Lower lobe of right lung (tissue), 2 donors: ENCODE data around the gene HPGDS. TPM values are rescaled to one million over a fixed set of nuclear protein-coding genes. Genes with fewer than 3 reads are reported as not detected.
A peak's percentile ranks its signal among the peaks of the same experiment; 100 is the strongest.
"Not testable (repeated sequence)": the region's sequence is repeated elsewhere in the genome, so short reads cannot be mapped to it uniquely, and the experiment has no call there.

Experiments used
- ATAC-seq, 2 donors: fragments of 200-7000 bp; cut with Tn5 transposase; one replicate each; pipeline ENCODE4 v1.9.1; 2020 to 2022; ENCODE audit warnings: mild to moderate bottlenecking in 2 of 2, moderate library complexity in 2 of 2
- DNase-seq: peaks from one replicate; pipeline ENCODE4 v3.0.0-alpha.2; 2020
- H3K27ac ChIP-seq: fragments of 200-600 bp; one replicate; pipeline ENCODE4 v1.8.0; 2022
- H3K27me3 ChIP-seq: fragments of 200-600 bp; one replicate; pipeline ENCODE4 v1.8.0; 2022; ENCODE audit warnings: low read depth
- H3K36me3 ChIP-seq: fragments of 200-600 bp; one replicate; pipeline ENCODE4 v1.8.0; 2022; ENCODE audit warnings: mild to moderate bottlenecking
- H3K4me1 ChIP-seq: fragments of 200-600 bp; one replicate; pipeline ENCODE4 v1.8.0; 2022
- H3K4me3 ChIP-seq: fragments of 200-600 bp; one replicate; pipeline ENCODE4 v1.8.0; 2022; ENCODE audit warnings: mild to moderate bottlenecking
- H3K9me3 ChIP-seq: fragments of 200-600 bp; one replicate; pipeline ENCODE4 v1.8.0; 2022
- CTCF ChIP-seq: fragments of 200-600 bp; IDR thresholded peaks from one replicate; pipeline ENCODE4 v1.8.0; 2022; ENCODE audit warnings: antibody characterized with exemption, mild to moderate bottlenecking
- intact Hi-C: fragments of 100-400 bp; cut with DNase I; formaldehyde crosslinking; loops from one replicate; pipeline ENCODE4 v1.11.0; 2022
- long read RNA-seq: library from polyadenylated mRNA; unstranded; transcript quantifications from one replicate; pipeline ENCODE4 v2.0.0, GENCODE V29; 2021
- total RNA-seq: library from RNA; stranded (reverse); fragmentation: NEBNext Ultra II Directional; extraction: Animal tissue kit (Norgen Biotek cat#: 25700); gene quantifications from one replicate; pipeline ENCODE4 v1.2.1, GENCODE V29; 2021
- donor health status: DM: no; HTN: yes; CAD: no; lungs with severe emphysema.

Gene HPGDS
- total RNA-seq, result 12.5 TPM
- long read RNA-seq, transcript HPGDS-201 (6 exons, 1,636 nt), result major isoform, 8 of 13 reads
- long read RNA-seq, partial matches to known transcripts, result 3 of 13 reads
- long read RNA-seq, other reads (novel, unspliced or antisense), result 2 of 13 reads

GRCh38 chr4:94342694-94343093 lies at the start of gene HPGDS:
HPGDS (minus strand) TSS chr4:94342836; CDS start chr4:94334629, 8,207 bp downstream.
- H3K4me1 ChIP-seq, result no peaks in the 10 kb centered on the region
- no peak for ATAC-seq

DNA sequence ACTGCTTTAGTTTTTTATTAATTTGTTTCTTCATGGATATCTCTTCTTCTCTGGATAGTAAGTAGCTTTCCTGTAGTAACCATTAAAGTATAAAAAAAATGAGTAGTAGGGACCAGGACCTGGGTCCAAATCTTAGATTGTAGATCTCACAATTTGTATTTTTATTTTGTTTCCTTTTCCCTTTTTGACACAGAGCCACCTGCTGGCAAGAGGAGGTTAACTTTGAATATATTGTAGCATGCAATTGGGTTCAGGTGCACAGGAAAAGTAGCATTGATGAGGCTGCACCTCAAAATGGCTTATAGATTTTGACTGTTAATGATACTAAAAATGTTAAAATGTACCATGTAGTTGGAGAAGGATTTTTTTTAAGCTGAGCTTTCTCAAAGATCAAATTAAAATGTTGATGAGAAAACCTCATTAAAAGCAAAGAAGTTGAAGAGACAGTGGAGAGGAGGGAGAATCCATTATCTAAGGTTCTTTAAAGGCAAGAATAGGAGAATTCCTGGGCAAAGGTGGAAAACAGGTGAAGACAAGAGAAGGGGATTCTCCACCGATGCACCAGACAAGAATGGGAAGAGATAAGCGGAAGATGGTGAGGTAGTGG lies 48.3 kb upstream of the HPGDS start:
- Histone ChIP-seq H3K4me1 (no peaks in the 10 kb centered on the region), H3K27me3 (no peaks in the 10 kb centered on the region), H3K36me3 (no peaks in the 10 kb centered on the region), H3K9me3 (no peaks in the 10 kb centered on the region), H3K4me3 (no peak overlapping the region), H3K27ac (no peak overlapping the region)
- DNase-seq (no peak), ATAC-seq (no peak)
- intact Hi-C loops, result no loop called here
- peak; percentile 47 for TF ChIP-seq CTCF

More at GRCh38 chr4:94342694-94343093, at the start of gene HPGDS:
- Histone ChIP-seq H3K9me3 (no peaks in the 10 kb centered on the region), H3K27me3 (no peaks in the 10 kb centered on the region), H3K4me3 (no peak within 1 kb of the TSS), H3K27ac (no peak within 1 kb of the TSS), H3K36me3 (no peaks in the 10 kb centered on the region)
- intact Hi-C loops, result no loop called here
- no peak for TF ChIP-seq CTCF
- DNase-seq, result no peak

GRCh38 chr4:94389595-94390267 lies 47.1 kb upstream of the HPGDS start:
- intact Hi-C loops, result no loop called here
- Histone ChIP-seq H3K36me3 (no peaks in the 10 kb centered on the region), H3K9me3 (no peaks in the 10 kb centered on the region), H3K27me3 (no peaks in the 10 kb centered on the region), H3K27ac (no peak overlapping the region), H3K4me1 (no peaks in the 10 kb centered on the region), H3K4me3 (no peak overlapping the region)
- DNase-seq (no peak), ATAC-seq (no peak)
- no peak for TF ChIP-seq CTCF

- DNase-seq, H3K36me3 ChIP-seq, intact Hi-C loops, H3K9me3 ChIP-seq, ATAC-seq, H3K27ac ChIP-seq, H3K4me1 ChIP-seq, H3K4me3 ChIP-seq, H3K27me3 ChIP-seq: not testable (repeated sequence)
Measured at GRCh38 chr4:94387965-94388364, 45.3 kb upstream of the HPGDS start.

DNA sequence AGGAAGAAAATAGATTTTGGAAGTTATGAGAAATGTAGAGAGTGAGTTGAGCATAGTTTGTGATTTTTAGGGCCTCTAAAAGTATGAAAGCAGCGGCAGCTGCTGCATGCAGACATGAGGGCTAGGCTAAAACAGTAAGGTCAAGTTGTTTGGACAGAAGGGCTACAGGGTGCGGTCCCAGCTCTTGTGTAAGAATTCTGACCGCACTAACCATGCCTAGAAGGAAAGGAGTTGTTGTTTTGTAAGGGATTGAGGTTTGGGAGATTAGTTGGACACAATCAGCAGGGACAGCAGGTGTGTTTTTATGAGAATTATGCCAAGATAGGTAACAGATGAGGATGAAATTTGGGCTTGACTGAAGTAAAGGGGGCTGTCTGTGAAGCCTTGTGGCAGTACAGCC lies 42.8 kb upstream of the HPGDS start:
- H3K4me1 ChIP-seq, H3K9me3 ChIP-seq, H3K27me3 ChIP-seq, ATAC-seq, H3K36me3 ChIP-seq, H3K27ac ChIP-seq, intact Hi-C loops, DNase-seq, H3K4me3 ChIP-seq: not testable (repeated sequence)

- H3K27me3 ChIP-seq, H3K27ac ChIP-seq, intact Hi-C loops: not testable (repeated sequence)
Measured at GRCh38 chr4:94382891-94383290, 40.3 kb upstream of the HPGDS start.

GRCh38 chr4:94378047-94378446 lies 35.4 kb upstream of the HPGDS start:
- no peak overlapping the region for H3K27ac ChIP-seq
- H3K36me3 ChIP-seq, result no peaks in the 10 kb centered on the region
- no peaks in the 10 kb centered on the region for H3K9me3 ChIP-seq
- DNase-seq (no peak), ATAC-seq (no peak)
- H3K4me3 ChIP-seq, result no peak overlapping the region
- H3K4me1 ChIP-seq, result no peaks in the 10 kb centered on the region
- H3K27me3 ChIP-seq, result no peaks in the 10 kb centered on the region
- intact Hi-C loops, result no loop called here
- TF ChIP-seq CTCF, result no peak

More at GRCh38 chr4:94382891-94383290, 40.3 kb upstream of the HPGDS start:
- not testable (repeated sequence) for H3K4me1 ChIP-seq, H3K9me3 ChIP-seq, DNase-seq, ATAC-seq, H3K4me3 ChIP-seq, H3K36me3 ChIP-seq
